HG02885 (cell line): ENCODE measurements around the gene PLXNA4.

Source experiments
- ATAC-seq: cut with Tn5 transposase; IDR thresholded peaks from one replicate; pipeline ENCODE4 v1.9.1; 2021; ENCODE audit warnings: mild to moderate bottlenecking; ENCODE audit not compliant: unreplicated experiment, poor library complexity

The PLXNA4 gene

DNA sequence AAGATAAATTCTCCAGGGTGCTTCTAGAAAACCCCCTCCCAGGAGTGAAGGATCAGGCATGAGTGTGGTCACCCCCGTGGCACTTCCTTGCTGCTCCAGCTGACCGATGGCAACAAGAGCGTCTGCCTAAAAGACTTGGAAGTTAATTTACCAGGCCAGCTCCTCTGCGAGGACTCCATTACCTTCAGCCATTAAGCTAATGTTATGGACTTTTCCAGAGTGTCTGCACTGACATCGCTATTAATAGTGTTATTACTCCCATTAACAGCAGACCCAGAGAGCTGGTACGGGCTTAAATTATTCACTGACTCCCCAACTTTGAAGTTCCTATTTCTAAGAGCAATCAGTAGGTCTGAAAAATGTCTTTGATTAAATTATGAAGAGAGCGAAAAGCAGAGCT lies 345.8 kb downstream of the PLXNA4 start:
- no peak for ATAC-seq

DNA sequence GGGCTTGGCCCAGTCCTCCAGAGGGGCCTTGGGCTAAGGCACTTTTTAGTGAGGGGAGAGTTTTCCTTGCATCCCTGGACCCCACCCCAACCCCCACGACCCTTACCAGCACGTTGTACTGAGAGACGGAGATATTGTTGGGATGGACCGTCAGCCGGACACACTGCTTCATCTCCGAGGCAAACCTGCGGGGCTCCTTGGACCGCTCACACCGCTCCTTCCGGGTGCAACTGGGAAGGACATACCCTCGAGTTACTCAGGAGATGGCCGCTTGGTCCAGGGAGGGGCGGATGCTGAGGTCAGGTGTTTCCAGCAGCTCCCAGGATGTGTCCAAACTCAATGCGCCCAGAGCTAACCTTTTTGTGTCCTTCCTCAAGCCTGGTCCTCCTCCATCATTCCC lies 348.0 kb downstream of the PLXNA4 start:
- ATAC-seq: no peak

DNA sequence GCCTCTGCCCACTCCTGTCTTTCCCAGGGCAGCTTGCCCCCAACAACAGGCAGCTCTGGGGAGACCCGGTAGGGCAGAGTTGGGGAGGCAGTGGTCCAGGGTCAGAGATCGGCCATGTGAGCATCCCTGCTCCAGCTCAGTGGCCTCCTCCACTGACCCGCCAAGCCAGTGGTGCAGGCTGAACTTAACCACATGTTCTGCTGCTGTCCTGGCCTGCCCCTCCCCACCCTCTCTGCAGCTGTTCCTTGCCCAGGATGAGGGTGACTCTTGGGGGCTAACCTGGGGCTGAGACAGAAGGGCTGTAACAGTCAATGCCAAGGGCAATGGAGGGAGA lies 349.3 kb downstream of the PLXNA4 start:
- no peak for ATAC-seq

DNA sequence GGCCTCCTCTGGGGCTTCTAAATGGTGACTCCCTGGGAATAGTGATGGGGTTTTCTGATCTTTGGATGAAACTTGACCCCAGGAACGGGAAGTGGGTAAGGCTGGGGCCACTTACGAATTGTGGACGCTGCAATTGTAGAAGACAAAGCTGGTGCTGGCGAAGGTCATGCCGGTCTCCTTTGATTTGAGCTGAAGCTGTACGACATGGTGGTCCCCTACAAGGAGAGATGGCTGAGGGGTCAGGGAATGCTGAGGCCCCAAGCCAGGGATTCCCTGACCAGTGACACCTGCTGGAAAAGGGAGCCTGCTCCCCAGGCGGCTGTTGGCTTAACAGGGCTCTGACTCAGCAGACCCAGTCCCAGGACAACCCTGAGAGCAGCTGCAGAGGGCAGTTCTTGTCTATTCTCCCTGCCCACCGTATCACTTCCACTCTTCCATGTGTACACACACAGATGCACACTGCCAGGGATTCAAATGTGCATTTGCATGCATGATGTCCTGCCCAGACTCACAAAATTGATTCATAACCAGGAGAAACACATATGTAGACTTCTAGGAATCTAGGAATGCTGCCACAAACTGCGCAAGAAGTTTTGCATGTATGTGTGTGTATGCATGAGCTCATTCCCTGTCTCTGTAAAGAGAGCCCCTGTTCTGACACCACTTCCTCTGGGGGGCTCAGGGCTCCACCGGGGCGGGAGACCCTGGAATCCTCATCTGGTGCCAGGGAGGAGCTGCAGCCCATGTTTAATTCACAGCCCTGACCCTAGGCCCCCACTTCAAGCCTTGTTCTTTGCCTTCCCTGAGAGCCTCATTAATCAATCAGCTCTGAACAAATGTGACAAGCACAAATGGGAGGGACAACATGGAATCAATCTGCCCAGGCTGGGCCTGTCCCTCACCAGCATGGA lies 350.0 kb downstream of the PLXNA4 start:
- ATAC-seq: no peak

DNA sequence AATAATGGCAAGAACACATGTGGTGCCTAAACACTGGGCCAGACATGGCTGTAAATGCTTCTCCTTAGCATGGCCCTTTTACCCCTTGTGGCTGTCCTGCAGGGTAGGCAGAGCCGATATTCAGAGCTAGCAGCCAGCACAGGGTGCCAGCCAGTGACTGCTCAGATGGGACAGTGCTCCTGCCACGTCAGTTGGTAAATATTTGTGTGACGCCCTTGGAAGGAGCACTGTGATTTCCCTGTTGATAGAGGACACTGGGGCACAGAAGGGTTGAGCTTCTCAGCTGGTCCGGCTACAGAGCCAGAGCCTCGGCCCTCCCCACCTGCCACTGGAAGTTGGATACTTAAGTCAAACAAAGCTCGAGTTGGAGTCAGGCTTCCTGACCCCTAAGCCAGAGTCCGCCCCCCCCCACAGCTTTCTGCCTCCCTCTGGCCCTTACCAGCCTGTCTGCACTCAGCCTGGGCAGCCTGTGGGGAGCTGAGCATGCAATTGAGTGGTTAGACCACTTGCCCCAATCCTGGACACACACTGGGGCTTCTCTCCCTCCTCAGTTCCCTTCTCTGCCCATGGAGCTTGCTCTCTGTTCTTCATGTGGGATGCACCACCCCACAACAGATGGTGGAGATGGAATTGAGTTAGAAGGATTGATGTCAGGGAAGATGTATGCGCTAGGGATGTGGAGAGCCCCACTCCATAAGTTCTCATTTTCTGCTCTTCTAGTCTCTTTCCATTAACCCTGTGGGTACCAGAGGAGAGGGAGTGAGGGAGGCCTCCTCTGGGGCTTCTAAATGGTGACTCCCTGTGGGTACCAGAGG lies 350.8 kb downstream of the PLXNA4 start:
- no peak for ATAC-seq

DNA sequence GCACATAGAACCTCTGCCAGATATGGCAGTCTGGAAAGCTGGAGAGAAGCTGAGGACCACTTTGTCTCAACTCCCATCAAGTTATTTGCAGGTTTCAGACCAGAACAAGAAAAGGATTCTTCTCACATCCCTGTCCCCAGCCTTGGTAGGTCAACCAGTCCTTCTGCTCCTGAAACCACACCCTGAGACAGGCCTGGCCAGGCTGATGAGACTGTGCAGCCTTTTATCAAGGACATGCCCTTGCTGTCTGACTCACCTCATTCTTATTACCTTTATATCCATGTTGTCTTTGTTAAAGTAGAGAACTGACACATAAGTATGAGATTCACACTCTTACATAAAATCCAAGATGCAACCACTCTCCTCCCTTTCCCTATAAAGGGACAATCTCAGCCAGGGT lies 354.9 kb downstream of the PLXNA4 start:
- no peak for ATAC-seq

DNA sequence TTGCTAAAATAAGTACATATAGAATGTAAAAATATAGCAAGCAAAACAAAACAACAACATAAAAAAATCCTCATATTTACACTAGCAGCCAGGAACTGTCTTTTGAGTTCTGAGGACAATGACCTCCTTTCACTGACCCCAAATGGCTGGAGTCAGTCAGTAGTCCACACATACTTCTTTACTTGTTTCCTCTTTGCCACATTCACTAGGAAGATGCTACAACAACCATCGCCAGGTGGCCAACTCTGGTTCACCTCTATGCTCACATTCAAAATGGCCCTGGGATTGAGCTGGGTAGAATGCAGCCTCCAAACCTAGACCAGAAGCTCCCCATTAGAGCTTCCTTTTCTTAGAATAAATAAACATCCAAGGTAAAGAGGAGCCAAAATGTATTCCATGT lies 356.2 kb downstream of the PLXNA4 start:
- ATAC-seq: no peak

DNA sequence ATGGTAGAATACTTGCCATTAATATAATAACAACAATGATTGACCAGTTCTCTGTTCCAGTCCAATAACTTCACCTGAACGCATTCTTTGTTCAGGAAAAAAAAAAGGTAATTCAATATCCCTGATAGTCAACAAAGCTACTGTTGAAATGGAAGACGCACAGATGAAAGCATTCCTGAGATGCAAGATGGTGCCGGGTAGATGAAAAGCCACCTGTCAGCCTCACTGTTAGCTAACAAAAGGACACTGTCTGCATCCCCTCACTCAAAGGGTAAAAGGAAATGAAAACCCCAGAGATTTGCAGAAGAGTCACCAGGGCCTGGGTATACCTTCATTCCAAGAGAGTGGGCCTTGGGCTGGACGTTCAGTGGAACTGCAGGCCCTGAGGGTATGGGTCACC lies 357.4 kb downstream of the PLXNA4 start:
- ATAC-seq: no peak

DNA sequence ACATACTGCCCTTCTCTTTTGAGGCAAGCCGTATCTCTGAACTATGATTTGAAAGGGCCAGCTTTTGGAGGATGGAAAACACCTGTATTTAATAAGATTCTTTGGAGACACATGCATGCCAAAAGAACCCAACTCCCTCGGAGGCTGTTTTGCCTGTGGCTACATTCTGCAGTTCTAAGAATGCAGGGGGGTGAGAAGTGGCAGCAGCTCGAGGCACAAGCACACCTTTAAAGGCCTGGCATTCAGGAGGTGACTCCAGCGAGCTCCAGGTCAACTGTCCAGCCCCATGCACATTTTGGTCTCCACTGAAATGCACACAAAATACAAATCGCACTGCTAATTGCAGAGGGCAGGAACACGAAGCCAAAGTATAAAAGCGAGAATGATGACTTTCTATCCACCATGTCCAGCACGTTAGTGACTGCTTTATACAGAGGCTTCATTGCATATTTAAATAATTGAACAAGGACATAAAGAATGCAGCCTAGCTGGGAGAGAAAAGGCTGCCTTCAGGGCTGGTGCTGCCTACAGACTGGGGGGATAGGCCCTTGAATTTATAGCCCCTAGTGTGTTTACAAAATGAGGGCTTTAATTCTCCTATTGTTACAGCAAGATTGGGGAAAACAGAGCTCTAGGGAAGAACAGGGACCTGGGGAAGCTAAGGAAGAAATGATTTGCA lies 359.3 kb downstream of the PLXNA4 start:
- ATAC-seq: no peak

DNA sequence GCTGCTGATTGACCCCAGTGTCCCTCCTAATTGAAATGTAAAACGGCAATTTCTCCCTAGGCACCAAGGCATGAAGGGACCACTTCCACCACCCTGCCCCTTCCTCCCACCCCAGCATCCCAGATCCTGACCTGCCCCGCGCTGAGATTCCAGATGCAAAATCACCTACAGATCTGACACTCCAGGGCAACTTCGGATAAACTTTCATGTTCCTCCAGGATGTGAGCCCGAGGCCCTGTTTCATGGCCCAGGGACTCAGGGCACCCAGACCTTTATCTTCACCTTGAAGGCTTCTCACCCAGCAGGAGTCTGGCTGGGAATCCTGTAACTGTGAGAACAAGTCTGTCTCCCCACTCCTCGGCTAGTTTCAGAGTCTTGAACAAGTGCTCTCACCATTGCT lies 361.8 kb downstream of the PLXNA4 start:
- no peak for ATAC-seq

DNA sequence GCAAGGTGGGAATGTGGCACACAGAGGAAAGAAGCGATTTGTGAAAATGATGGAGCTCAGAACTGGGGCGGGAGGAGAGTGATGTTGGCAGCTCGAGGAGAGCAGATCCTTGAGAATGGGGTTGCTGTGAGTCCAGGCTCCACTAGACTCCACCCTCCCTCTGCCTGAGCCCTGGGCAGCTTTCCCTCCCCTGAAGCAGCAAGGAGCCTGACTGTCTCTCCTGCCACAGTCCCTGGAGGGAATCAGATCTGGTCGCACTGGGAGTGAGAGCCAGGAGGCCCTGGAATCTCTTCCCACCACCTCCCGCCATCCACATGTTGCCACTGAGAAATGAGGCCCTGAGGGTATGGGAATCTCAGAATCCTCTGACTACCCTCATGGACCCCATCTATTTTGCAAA lies 362.7 kb downstream of the PLXNA4 start:
- ATAC-seq: no peak

DNA sequence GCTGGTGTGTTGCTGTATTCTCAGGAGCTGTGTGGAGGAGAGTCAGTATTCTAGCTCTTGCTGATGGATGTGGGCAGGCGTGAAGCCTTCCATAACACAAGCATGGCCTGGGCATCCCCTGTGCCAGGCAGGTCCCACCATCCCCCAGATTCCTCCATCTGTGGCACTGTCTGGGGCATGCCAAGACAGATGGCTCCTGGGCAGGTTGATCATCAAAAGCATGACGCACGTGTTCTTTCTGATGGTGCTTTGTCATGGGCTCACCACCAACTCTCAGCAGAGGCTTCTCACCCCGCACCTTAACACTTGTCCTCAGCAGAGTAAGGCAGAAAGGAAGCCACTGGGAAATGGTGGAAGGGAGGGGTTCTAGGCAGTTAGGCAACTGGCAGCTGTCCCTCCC lies 364.3 kb downstream of the PLXNA4 start:
- no peak for ATAC-seq

DNA sequence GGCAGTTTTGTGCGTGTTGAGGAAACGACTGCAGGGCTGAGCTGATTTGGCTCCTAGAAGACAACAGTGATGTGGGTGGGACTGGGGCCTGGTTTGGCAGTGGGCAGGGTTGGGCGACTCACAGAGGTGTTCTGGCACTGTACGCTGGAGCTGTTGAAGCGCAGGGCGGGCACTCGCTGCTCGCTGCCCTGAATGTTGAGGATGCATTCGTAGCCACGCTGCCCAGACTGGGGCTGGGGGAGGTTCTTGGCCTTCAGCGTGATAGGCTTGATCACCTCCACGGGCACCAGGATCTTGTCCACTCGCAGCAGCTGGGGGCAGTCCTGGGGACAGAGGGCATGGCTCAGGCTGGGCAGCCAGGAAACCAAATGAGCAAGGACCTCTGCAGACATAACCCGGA lies 365.4 kb downstream of the PLXNA4 start:
- no peak for ATAC-seq

DNA sequence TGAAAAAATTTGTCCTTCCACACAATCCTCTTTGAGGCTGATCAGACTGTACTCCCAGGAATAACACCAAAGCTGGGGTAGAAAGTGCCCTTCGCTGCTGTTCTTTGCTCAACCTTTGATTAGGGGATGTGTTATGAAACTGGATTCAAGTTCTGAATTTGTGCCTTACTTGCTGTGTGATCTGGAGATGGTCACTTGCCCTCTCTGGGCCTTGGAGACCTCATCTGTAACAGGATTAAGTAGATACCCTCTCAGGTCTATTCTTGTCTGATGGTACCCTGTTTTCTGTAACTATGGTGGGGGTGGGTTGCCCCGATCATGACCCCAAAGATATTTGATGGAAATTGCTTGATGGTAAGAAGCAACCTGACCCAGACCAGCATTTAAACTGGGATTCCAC lies 368.5 kb downstream of the PLXNA4 start:
- ATAC-seq: no peak

DNA sequence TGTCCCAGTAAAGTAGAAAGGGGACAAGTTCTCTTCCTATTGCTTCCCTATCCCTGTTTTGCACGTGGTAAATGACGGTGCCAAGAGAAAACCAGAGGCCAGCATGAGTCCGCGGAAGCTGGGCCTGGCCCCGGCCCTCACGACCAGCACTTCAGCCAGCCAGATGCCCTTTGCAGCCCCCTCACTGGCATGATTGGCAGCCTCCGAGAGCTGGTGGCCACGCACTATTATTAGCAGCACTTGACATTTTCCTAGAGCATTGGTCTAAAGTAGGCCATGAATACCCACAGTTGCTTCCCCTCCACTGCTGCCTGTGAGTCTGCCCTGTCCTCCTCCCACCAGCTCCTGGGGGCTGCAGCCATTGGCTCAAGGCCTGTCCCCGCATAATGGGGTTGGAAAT lies 369.1 kb downstream of the PLXNA4 start:
- ATAC-seq: no peak

DNA sequence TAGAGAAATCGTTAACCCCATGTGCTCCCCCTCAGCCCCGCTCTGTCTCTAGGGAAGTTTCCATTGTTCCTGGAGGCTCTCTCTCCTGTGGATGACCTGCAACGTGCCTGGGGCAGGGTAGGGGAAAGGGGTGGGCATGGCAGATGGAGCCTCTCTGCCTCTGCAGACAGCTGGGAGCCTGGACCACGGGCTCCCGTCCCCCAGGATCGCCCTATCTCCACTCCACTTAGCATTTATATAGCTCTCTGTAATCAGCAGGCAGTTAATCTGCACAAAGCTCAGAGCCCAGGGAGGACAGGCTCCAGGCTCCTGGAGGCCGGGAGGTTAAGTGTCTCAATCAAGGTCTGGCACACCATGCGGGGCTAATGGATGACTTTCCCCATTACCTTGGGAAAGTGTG lies 369.7 kb downstream of the PLXNA4 start:
- no peak for ATAC-seq

DNA sequence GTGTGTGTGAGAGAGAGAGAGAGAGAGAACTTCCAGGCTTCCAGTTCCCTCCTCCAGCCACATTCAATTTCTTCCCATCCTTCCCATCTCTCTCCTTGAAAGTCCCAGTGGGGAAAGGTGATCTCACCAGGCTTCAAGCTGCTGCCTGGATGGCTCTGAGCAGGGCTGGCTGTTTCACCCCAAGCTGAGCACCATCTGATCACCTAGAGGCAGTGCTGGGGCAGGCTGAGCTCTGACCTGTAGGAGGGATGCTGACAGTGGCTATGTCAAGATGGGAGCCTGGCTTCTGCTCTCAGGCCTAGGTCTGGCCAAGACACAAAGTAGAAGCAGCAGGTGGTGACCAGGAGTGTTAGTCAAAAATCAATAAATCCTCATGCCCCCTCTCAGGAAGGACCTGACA lies 370.8 kb downstream of the PLXNA4 start:
- ATAC-seq: no peak

DNA sequence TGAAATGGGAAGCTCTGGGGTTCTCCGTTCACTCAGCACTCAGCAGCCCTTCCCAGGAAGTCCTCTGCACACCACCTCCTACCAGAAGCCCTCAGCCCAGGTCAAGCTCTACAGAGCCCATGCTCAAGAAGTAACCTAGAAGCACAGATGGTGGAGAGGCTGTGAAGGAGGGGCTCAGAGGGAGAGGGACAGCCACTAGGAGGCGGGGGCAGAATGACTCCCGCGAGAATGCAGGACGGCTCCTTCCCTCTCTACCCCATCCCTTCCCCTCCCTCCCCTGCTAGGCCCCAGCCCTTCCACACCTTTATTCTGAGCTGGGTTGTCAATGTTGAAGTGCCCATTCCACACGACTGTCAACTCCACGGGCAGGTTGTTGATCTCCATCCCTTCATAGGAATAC lies 373.2 kb downstream of the PLXNA4 start:
- ATAC-seq: no peak

DNA sequence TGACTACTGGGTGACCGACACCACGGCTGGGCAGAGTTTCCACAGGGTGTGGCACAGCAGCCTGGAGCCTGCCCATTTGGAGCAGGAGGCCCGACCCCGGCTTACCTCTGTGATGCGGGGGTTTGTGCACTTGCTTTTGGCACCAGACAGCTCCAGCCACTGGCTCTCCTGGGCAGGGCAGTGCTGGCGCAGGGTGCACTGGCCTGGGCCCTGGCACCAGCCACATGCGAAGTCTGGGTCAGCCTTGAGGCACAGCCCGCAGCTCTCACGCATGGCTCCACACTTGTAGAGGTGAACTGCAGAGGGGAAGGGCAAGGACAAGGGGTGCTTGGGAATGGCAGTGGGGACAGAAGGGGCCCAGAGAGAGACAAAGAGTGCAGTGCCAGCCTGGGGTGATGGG lies 373.7 kb downstream of the PLXNA4 start:
- ATAC-seq: no peak

DNA sequence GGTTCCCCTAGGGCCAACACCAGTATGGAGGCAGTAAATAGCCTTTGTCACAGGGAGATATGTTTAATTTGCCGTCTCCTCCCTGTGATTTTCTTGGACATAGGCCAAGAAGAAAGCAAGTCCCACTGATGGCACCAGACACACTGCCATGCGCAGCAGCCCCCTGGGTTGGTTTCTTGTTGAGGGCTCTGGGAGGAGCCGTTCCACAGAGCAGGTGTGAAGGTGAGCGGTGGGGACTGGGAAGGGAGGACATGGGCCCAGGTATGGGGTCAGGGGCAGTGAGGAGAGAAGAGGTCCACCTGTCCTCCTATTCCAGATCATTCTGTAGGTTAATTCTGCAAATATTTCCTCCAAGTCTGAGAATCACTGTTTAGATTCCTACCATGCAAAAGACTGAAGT lies 376.1 kb downstream of the PLXNA4 start:
- ATAC-seq: no peak

DNA sequence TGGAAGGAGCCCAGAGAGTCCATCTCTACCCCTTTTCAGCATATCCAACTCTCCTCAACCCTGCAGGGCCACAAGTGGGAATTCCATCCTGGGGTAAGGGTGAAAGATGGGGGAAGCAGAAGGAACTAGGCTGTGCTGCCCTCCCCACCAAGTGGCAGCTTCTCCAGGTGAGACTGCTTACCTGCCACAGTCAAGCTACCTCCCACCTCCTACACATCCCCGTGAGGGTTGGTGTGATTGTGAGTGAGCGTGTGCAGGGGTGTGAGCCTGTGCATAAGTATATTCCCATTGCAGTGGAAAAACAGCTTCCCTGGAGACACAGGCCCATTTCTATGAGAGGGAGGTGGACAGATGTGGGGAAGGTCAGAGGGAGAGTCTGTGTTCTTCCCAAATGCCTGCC lies 376.6 kb downstream of the PLXNA4 start:
- ATAC-seq: no peak
